GM21515 (cell line): ENCODE data around the gene SLC39A8.
A peak's percentile ranks its signal among the peaks of the same experiment; 100 is the strongest.

ENCODE experiments used
- ATAC-seq: cut with Tn5 transposase; IDR thresholded peaks from one replicate; pipeline ENCODE4 v1.9.1; 2021; ENCODE audit not compliant: unreplicated experiment

Gene SLC39A8

GRCh38 chr4:102342404-102343074 is 2.7 kb downstream of the SLC39A8 start:
- no peak for ATAC-seq

GRCh38 chr4:102341201-102341600 is 4.1 kb downstream of the SLC39A8 start:
- ATAC-seq, result no peak

GRCh38 chr4:102339018-102339417 is 6.3 kb downstream of the SLC39A8 start:
- no peak for ATAC-seq

GRCh38 chr4:102338405-102338804 is 6.9 kb downstream of the SLC39A8 start:
- no peak for ATAC-seq

- no peak for ATAC-seq
Measured at GRCh38 chr4:102335616-102336015, 9.7 kb downstream of the SLC39A8 start.

GRCh38 chr4:102334624-102335023 is 10.7 kb downstream of the SLC39A8 start:
- ATAC-seq, result no peak

GRCh38 chr4:102333787-102334186 is 11.5 kb downstream of the SLC39A8 start:
- ATAC-seq, result no peak

GRCh38 chr4:102328045-102328444 is 17.2 kb downstream of the SLC39A8 start:
- no peak for ATAC-seq

- ATAC-seq, result no peak
Measured at GRCh38 chr4:102326951-102327350, 18.3 kb downstream of the SLC39A8 start.

GRCh38 chr4:102324730-102325129 is 20.6 kb downstream of the SLC39A8 start:
- no peak for ATAC-seq

GRCh38 chr4:102322736-102323135 is 22.5 kb downstream of the SLC39A8 start:
- no peak for ATAC-seq

GRCh38 chr4:102321260-102321995 is 23.9 kb downstream of the SLC39A8 start:
- peak; percentile 90 for ATAC-seq

GRCh38 chr4:102319594-102319993 is 25.7 kb downstream of the SLC39A8 start:
- ATAC-seq, result no peak

GRCh38 chr4:102318526-102318925 is 26.8 kb downstream of the SLC39A8 start:
- no peak for ATAC-seq

GRCh38 chr4:102318105-102318504 is 27.2 kb downstream of the SLC39A8 start:
- no peak for ATAC-seq

- ATAC-seq, result no peak
Measured at GRCh38 chr4:102317459-102317858, 27.8 kb downstream of the SLC39A8 start.

GRCh38 chr4:102316585-102316984 is 28.7 kb downstream of the SLC39A8 start:
- no peak for ATAC-seq

- ATAC-seq, result no peak
Measured at GRCh38 chr4:102315532-102315931, 29.8 kb downstream of the SLC39A8 start.

GRCh38 chr4:102312417-102312816 is 32.9 kb downstream of the SLC39A8 start:
- no peak for ATAC-seq

- ATAC-seq, result no peak
Measured at GRCh38 chr4:102311912-102312311, 33.4 kb downstream of the SLC39A8 start.

GRCh38 chr4:102311407-102311806 is 33.9 kb downstream of the SLC39A8 start:
- no peak for ATAC-seq

GRCh38 chr4:102308032-102308799 is 37.1 kb downstream of the SLC39A8 start:
- no peak for ATAC-seq
